GM13977 (cell line): ENCODE results near the gene GSG1L.

ENCODE experiments used
- DNase-seq: peaks from one replicate; pipeline ENCODE4 v3.0.0; 2012; ENCODE audit warnings: low spot score
- CTCF ChIP-seq: IDR thresholded peaks from 2 replicates; pipeline ENCODE4 v1.5.1; 2012; ENCODE audit warnings: mild to moderate bottlenecking, control low read depth; ENCODE audit not compliant: insufficient read depth; ENCODE audit errors: extremely low read depth, missing control alignments
- in situ Hi-C: fragments of 300-500 bp; cut with MboI; formaldehyde crosslinking; loops from one replicate; pipeline ENCODE4 v1.12.0; 2022; ENCODE audit warnings: low sequenced_read_pairs, low pct_unique_long_range_greater_than_20kb, mixed read lengths, inconsistent platforms; ENCODE audit not compliant: unreplicated experiment

Gene GSG1L

GRCh38 chr16:28013392-28013791, 50.1 kb downstream of the GSG1L start:
- in situ Hi-C loops: no loop called here
- no peak for DNase-seq
- no peak for TF ChIP-seq CTCF

- in situ Hi-C loops: no loop called here
- no peak for TF ChIP-seq CTCF
- DNase-seq: no peak
Observed at GRCh38 chr16:28011971-28012445, 51.5 kb downstream of the GSG1L start.

DNA sequence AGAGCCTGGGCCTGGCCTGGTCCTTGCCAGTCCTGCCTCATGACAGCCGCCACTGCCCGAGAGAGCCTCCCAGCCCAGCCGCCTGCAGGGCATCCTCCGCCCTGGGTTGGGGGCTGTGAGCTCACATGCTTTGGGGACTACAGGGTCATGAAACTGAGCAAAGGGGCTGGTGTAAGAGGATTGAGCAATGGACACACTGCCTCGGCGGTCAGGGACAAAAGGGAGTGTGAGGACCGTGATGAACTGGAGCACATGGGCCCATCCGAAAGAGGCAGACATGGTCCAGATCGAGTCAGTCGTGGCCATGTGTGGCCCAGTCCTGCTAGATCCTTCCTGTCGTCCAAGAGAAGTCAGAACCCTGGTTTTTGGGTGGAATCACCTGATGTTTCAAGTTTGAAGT, 52.3 kb downstream of the GSG1L start:
- in situ Hi-C loops: no loop called here
- DNase-seq: no peak
- no peak for TF ChIP-seq CTCF

DNA sequence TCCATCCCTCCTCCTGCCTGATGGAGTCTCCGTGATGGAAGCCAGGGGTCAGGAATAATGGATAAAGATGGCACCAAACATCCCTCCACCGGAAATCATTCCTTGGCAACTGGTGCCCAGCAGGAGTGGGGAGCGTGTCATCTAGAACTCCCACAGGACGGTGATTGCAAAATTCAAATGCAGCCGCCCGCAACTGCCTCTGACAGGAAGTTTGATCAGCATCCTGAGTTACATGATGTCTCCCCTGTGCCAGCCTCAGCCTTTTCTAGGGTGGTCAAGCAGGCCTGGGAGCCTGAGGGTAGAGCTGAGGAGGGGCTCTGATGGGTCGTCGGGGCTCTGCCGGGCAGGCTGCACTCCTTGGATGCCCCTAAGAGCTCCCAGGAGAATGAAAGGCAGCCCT, 52.8 kb downstream of the GSG1L start:
- no peak for TF ChIP-seq CTCF
- in situ Hi-C loops: no loop called here
- no peak for DNase-seq

DNA sequence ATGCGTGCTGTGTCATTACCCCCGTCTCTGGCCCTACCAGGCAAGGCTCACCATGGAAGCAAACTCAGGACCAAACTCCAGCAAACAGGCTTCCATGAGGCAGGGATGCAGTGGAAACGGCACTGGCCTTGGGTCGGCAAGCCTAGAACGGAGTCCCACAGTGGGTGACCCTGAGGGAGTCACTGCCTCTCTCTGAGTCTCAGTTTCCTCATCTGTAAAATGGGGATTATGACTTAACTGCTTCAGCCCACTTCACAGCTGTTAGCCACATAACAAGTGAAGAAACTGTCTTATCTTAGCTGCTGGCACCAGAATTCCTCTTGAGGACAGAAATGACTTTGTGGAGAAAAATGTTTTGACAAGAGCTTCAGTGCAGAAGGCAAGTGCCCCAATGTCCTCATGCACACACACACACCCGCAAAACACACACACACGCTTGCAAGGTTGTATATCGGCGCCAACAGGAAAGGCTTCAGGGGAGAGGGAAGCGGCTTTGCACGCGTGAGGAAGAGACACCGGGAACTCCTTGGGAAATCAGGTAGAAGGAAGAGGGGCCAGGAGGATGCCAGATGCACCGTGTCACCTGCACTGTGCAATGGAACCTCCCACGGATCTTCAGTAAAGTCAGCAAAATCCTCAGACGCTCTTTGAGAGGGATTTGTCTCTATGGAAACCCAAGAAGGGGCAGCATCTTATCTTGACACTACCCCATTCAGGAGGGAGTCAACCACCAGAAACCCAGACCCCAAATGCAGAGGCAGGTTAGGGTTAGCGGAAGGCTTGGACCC, 53.7 kb downstream of the GSG1L start:
- no peak for TF ChIP-seq CTCF
- no peak for DNase-seq
- in situ Hi-C loops: no loop called here

GRCh38 chr16:28003923-28004322, 59.6 kb downstream of the GSG1L start:
- no peak for DNase-seq
- in situ Hi-C loops: no loop called here
- TF ChIP-seq CTCF: no peak
